HK-2 (cell line): ENCODE results near the gene GRIN1.

Source experiments
- DNase-seq: peaks from one replicate; pipeline ENCODE4 v3.0.0-alpha.2; 2018; ENCODE audit not compliant: unreplicated experiment

GRIN1 gene

GRCh38 chr9:137215196-137215986 is 76.4 kb downstream of the GRIN1 start:
- no peak for DNase-seq

GRCh38 chr9:137216188-137216965 is 77.4 kb downstream of the GRIN1 start:
- DNase-seq: no peak

- peak; percentile 77 for DNase-seq
These were observed 78.6 kb downstream of the GRIN1 start for GRCh38 chr9:137217276-137218211.

- no peak for DNase-seq
These were observed 79.3 kb downstream of the GRIN1 start for GRCh38 chr9:137218212-137218753.
